GM19240 (cell line): ENCODE results near the gene GALNT13.

Experiments
- DNase-seq: peaks from one replicate; pipeline ENCODE4 v3.0.0; 2011; ENCODE audit warnings: low spot score; ENCODE audit not compliant: insufficient read length

The GALNT13 gene

GRCh38 chr2:154477319-154477718, 605.6 kb downstream of the GALNT13 start:
- no peak for DNase-seq

- no peak for DNase-seq
Measured at GRCh38 chr2:154480521-154480920, 608.8 kb downstream of the GALNT13 start.

GRCh38 chr2:154481336-154481735, 609.6 kb downstream of the GALNT13 start:
- no peak for DNase-seq

DNA sequence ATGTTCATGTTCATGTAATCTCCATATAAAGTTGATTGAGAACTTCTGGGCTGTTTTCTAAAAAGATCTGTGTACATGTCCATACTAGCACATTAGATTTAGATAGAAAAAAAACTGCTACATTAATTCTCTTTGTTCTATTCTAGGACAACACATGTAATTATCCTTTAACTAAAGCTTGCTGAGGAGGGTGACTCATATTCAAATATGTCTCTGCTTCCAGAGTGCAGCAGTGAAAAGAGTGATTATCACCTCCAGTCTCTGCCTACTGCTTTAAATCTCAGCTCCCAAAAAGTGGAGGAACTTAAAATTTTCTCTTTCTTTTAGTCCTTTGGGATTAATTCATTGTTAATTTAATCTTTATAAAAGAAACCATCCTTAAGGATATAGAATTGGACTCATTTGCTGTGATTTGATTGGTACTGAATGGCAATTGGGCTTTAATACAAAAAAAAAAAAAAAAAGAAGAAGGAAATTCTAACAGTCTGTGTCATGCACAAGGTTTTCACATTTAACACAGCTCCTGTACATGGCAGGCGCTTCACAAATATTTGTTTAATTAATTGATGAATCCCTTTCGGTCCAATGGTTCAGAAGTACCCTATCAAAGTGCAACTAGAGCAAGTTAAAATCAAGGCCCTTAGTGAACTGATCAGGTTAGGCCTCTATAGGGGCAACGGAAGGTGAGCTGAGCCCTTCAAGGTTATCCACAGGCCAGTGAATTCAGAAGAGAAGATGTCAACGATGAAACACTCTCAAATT, 612.8 kb downstream of the GALNT13 start:
- DNase-seq = no peak

DNA sequence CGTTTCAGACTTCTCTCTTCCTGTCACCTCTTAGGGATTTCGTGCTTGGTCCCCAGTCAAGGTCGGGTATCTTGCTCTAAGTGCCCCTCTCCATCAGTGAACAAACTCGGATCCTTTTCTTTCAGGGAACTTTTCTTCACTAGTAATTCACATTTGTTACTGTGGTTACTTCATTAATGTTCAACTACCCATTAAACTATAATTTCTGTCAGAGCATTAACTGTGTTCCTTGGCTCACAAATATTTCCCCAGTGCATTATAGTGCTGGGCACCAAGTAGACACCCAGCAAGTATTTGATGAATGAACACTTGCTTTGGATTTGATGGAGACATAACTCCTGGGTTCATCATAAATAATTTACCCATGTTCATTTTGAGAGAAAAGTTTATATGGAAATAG, 617.1 kb downstream of the GALNT13 start:
- no peak for DNase-seq

GRCh38 chr2:154489266-154489858, 617.6 kb downstream of the GALNT13 start:
- DNase-seq = no peak

DNA sequence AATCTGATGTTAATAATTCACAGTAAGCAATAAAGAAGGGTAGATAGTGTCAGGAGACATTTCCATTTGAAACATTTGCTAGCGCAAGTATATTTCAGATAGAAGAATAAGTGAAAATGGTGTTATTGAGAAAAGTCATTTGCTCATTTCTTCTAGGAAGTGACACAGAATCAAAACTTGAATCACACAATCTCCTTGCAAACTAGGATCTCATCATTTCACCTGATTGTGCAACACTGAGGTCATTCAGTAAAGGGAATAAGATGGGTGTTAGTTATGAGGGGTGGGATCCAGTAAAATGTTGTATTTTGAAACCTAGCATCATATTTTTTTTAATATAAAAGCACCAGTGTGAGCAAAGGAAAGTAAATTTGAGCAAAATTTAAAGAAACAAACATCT, 618.8 kb downstream of the GALNT13 start:
- DNase-seq = no peak

GRCh38 chr2:154495455-154495868, 623.7 kb downstream of the GALNT13 start:
- DNase-seq = no peak

- DNase-seq = no peak
Measured at GRCh38 chr2:154497019-154497418, 625.3 kb downstream of the GALNT13 start.
